ENCODE data around the gene TSC2.

GRCh38 chr16:1999866-2000514, 47.8 kb upstream of the TSC2 start:
- TF ChIP-seq CTCF (IDR thresholded peaks at IDR 0.05; ENCODE audit: low read length) (no peak), EZH2 (IDR thresholded peaks at IDR 0.05; ENCODE audit: borderline replicate concordance, low read length) (no peak)
